Small intestine (tissue), 7 donors: ENCODE data around the gene NKX6-2. TPM values are rescaled to one million over a fixed set of nuclear protein-coding genes. Genes with fewer than 3 reads are reported as not detected.
"Not testable (repeated sequence)": the region's sequence is repeated elsewhere in the genome, so short reads cannot be mapped to it uniquely, and the experiment has no call there.

Experiments
- DNase-seq, 2 donors: peaks; one replicate each; pipeline versions ENCODE4 v3.0.0 to v3.0.0-alpha.2; 2013
- FAIRE-seq: peaks from 2 replicates; lab custom pipeline; 2012; peaks lifted over from hg19 to GRCh38; lab: Jason Lieb, UNC
- H3K27ac ChIP-seq, 3 donors: one replicate each; pipeline ENCODE4 v1.5.1; 2013; ENCODE audit warnings: low read length in 2 of 3, mild to moderate bottlenecking in 2 of 3, control low read depth in 1 of 3, inconsistent platforms in 1 of 3, low read depth in 1 of 3, moderate library complexity in 1 of 3
- H3K27me3 ChIP-seq, 3 donors: one replicate each; pipeline ENCODE4 v1.6.1; 2013; ENCODE audit warnings: low read length in 3 of 3, inconsistent platforms in 1 of 3; ENCODE audit not compliant: control insufficient read depth in 3 of 3, insufficient read depth in 3 of 3
- H3K36me3 ChIP-seq, 3 donors: one replicate each; pipeline ENCODE4 v1.6.1; 2013; ENCODE audit warnings: low read length in 3 of 3, inconsistent platforms in 1 of 3, low read depth in 1 of 3, mild to moderate bottlenecking in 1 of 3, moderate library complexity in 1 of 3; ENCODE audit not compliant: control insufficient read depth in 3 of 3, insufficient read depth in 2 of 3
- H3K4me1 ChIP-seq, 3 donors: one replicate each; pipeline ENCODE4 v1.6.1; 2013; ENCODE audit warnings: low read length in 2 of 3, inconsistent platforms in 1 of 3, low read depth in 1 of 3, mild to moderate bottlenecking in 1 of 3, moderate library complexity in 1 of 3; ENCODE audit not compliant: control insufficient read depth in 3 of 3, insufficient read depth in 2 of 3
- H3K4me3 ChIP-seq, 3 donors: one replicate each; pipeline ENCODE4 v1.5.1; 2013; ENCODE audit warnings: low read length in 3 of 3, control low read depth in 1 of 3, inconsistent platforms in 1 of 3, low read depth in 1 of 3, mild to moderate bottlenecking in 1 of 3, moderate library complexity in 1 of 3
- H3K9me3 ChIP-seq, 2 donors: one replicate each; pipeline ENCODE4 v1.6.1; 2013; ENCODE audit warnings: low read depth in 1 of 2, low read length in 1 of 2; ENCODE audit not compliant: control insufficient read depth in 2 of 2, insufficient read depth in 1 of 2
- WGBS, 3 donors: extraction: QIAGEN DNeasy Blood & Tissue Kit; methylation state at CpG; one replicate each; pipeline ENCODE4 v1.1.7; 2013; 5-methylcytosine and 5-hydroxymethylcytosine counted together
- polyA plus RNA-seq, 4 donors: library from polyadenylated mRNA; stranded (reverse) in 3 of 4; unstranded in 1 of 4; fragments of 200-250 nt in 3 of 4; fragments of 120-200 nt in 1 of 4; gene quantifications; one replicate each; pipeline versions ENCODE4 v1.2.1 to v1.2.3, GENCODE V29; 2013
- donor health status: healthy with polysubstance abuse.
- donor health status: control.
- donor health status: control.
- donor health status: Bipolar disorder and iron deficiency.
- donor health status: healthy.

Gene NKX6-2
- polyA plus RNA-seq, 4 donors = 0.03 to 0.07 TPM; not detected in 2

DNA sequence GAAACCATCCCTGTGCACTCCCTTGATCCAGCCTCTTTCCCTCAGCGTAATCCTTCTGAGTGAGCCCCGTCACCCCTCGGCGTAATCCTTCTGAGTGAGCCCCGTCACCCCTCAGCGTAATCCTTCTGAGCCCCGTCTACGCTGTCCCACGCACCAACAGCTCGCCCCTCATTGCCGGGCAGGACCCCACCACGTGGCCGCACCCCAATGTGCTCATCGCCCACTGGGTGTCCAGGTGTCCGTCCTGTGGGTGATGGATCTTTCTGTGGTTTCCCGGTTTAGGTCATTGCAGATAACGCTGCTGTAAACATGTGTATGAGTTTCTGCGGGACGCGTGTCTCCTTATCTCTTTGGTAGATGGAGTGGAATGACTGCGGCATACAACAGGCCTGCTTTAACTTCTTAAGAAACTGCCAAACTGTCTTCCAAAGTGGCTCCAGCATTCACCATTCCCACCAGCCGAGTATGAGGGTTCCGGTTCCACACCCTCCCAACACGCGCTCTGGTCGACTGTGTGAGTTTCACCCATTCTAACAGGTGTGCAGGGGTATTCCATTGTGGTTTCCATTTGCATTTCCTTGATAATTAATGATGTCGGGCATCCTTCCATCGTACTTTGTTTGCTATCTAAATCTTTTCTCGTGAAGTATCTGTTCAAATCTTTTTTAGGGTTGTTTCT, 42.1 kb upstream of the NKX6-2 start:
- Histone ChIP-seq H3K4me1 (no peaks in the 10 kb centered on the region), H3K36me3 (no peaks in the 10 kb centered on the region), H3K9me3 (peaks cover 0 to 3% of the 10 kb centered on the region in 2 donors), H3K27ac (no peak overlapping the region), H3K27me3 (peaks cover 0 to 6% (median 3%) of the 10 kb centered on the region in 3 donors), H3K4me3 (no peak overlapping the region)
- WGBS, 3 donors = 82 to 83% (median 83%) methylated on average over 29 of the region's 29 CpGs
- FAIRE-seq = no peak
- no peak for DNase-seq

DNA sequence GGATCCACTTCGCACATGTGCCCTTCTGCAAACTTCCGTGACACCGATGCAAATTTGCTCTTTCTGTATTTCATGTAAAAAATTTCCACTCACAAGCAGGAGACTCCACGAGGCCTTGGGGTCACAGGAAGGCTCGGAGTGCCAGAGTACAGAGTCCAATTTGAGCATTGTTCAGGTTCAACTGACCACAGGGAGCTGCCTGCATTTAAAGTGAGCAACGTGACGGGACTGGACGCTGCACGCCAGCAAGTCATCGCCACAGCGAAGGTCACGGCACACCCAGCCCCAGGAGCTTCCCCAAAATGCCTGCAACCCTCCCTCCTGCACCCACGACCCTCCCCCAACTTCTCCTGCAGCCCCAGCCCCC, 41.5 kb upstream of the NKX6-2 start:
- no peak for DNase-seq
- WGBS, 3 donors = 70 to 80% (median 71%) methylated on average over 13 of the region's 13 CpGs
- no peak overlapping the region for H3K4me3 ChIP-seq
- no peak overlapping the region for H3K27ac ChIP-seq
- FAIRE-seq = no peak
- H3K27me3 ChIP-seq = peaks cover 0 to 3% (median 3%) of the 10 kb centered on the region in 3 donors
- peaks cover 0 to 3% of the 10 kb centered on the region in 2 donors for H3K9me3 ChIP-seq
- no peaks in the 10 kb centered on the region for H3K4me1 ChIP-seq
- no peaks in the 10 kb centered on the region for H3K36me3 ChIP-seq

DNA sequence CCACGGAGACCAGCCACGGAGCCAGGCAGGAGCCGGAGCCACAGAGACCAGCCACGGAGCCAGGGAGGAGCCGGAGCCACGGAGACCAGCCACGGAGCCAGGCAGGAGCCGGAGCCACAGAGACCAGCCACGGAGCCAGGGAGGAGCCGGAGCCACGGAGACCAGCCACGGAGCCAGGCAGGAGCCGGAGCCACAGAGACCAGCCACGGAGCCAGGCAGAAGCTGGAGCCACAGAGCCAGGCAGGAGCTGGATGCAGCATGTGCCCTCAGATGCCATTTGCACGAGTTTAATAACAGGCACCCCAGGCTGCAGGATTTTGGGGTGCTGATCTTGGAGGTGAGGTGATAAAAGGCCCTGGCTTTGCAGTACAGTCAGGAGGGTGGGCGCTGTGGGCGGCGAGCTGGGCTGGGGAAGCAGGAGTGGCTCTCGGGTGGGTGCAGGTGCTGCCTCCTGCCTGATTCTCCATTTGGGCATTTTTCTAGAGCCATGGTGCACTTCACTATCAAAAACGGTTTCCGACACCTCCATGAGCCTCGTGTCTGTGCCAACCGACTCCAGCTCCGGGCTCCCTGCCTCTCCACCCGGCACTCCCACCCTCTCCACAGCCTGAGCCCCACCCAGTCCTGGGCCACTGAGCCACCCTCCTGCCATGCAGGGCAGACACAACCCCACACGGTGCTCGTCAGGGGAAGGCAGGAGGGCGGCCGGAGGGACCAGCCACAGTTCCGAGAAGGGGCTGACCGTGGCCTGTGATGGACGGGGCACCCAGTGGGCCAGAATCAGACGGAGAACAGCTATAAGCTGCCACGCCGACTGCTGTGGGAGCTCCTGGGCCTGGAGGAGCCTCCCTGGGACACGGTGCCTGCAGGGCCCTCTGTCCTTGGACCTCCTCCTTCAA, 40.8 kb upstream of the NKX6-2 start:
- H3K4me1 ChIP-seq = no peaks in the 10 kb centered on the region
- FAIRE-seq (no peak), DNase-seq (no peak)
- no peak overlapping the region for H3K27ac ChIP-seq
- H3K9me3 ChIP-seq = peaks cover 0 to 3% of the 10 kb centered on the region in 2 donors
- no peak overlapping the region for H3K4me3 ChIP-seq
- H3K36me3 ChIP-seq = no peaks in the 10 kb centered on the region
- peaks cover 0 to 3% (median 0%) of the 10 kb centered on the region in 3 donors for H3K27me3 ChIP-seq
- WGBS, 3 donors = 92 to 94% (median 93%) methylated on average over 32 to 36 of the region's 36 CpGs

DNA sequence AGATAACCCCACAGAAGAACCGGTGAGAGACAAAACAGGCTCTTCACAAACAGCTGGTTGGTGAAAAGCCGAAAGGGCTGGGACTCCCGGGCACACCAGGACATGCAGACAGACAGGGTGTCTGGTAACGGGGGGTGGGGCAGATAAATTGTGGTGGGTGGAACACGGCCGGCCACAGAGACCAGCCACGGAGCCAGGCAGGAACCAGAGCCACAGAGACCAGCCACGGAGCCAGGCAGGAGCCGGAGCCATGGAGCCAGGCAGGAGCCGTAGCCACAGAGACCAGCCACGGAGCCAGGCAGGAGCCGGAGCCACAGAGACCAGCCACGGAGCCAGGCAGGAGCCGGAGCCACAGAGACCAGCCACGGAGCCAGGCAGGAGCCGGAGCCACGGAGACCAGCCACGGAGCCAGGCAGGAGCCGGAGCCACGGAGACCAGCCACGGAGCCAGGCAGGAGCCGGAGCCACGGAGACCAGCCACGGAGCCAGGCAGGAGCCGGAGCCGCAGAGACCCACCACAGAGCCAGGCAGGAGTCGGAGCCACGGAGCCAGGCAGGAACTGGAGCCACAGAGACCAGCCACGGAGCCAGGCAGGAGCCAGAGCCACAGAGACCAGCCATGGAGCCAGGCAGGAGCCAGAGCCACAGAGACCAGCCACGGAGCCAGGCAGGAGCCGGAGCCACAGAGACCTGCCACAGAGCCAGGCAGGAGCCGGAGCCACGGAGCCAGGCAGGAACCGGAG, 40.0 kb upstream of the NKX6-2 start:
- WGBS, 3 donors = 89 to 96% (median 94%) methylated on average over 31 to 34 of the region's 34 CpGs
- H3K27me3 ChIP-seq, H3K4me1 ChIP-seq, H3K9me3 ChIP-seq, H3K4me3 ChIP-seq, DNase-seq, H3K36me3 ChIP-seq, H3K27ac ChIP-seq, FAIRE-seq: not testable (repeated sequence)

DNA sequence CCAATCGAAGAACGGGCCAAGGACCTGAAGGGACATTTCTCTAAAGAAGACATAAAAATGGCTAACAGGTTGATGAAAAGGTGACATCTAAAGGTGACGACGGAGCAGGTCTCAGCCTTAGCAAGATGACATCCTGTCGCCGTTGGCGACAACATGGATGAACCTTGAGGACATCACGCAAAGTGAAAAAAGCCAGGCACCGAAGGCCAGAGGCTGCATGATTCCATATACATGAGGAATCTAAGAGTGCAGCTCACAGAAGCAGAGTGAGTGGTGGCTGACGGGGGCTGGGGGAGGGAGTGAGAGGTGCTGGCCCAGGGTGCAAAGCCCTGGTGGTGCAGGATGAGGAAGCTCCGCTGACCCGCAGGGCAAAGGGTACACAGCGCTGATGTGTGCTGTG, 34.1 kb upstream of the NKX6-2 start:
- no peak for FAIRE-seq
- no peak overlapping the region for H3K27ac ChIP-seq
- no peaks in the 10 kb centered on the region for H3K9me3 ChIP-seq
- no peaks in the 10 kb centered on the region for H3K27me3 ChIP-seq
- no peak for DNase-seq
- no peaks in the 10 kb centered on the region for H3K4me1 ChIP-seq
- WGBS, 3 donors = 89 to 93% (median 90%) methylated on average over 13 of the region's 13 CpGs
- no peak overlapping the region for H3K4me3 ChIP-seq
- H3K36me3 ChIP-seq = no peaks in the 10 kb centered on the region

DNA sequence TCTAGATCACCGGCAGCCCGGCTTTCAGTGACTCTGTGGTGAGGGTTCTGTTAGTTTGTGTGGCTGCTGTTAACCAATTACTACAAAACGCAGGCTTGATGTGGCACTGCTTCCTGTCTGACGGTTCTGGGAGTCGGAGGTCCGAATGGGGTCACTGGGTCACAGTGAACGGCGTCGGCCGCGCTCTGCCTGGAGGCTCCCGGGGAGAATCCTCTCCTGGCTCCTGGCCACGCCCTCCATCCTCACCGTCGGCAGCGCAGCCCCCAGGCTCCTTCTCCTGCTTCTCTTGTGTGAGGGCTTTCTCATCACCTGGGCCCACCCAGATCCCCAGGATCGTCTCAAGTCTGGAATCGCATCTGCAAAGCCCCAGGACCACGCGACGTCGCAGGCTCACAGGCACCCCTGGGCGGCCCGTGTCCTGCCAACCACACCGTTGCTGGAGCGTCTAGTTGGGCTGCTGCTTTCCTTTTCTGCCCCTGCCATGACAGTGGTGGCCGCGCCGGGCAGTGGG, 31.8 kb upstream of the NKX6-2 start:
- WGBS, 3 donors = 82 to 88% (median 83%) methylated on average over 29 of the region's 29 CpGs
- FAIRE-seq (no peak), DNase-seq (no peak)
- no peaks in the 10 kb centered on the region for H3K36me3 ChIP-seq
- H3K9me3 ChIP-seq = no peaks in the 10 kb centered on the region
- H3K4me3 ChIP-seq = no peak overlapping the region
- H3K4me1 ChIP-seq = no peaks in the 10 kb centered on the region
- H3K27ac ChIP-seq = no peak overlapping the region
- H3K27me3 ChIP-seq = no peaks in the 10 kb centered on the region

DNA sequence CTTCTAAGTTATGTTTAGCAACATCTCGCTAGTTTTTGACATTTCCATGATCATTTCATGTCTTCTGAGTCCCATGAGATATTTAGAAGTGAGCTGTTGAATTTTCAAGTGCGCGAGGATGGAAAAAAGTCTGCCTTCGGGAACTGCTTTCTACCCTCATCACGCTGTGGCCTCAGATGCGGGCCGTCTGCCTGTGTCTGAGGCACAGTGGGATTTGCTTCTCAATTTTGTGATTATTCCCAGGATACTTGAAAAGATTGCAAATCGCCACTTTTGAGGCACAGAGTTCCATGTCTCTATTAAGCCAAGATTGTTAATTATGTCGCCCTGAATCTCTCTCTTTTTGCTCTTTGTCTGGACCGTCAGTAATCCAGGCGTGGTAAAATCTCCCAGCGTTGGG, 30.8 kb upstream of the NKX6-2 start:
- Histone ChIP-seq H3K4me3 (no peak overlapping the region), H3K27ac (no peak overlapping the region), H3K4me1 (no peaks in the 10 kb centered on the region), H3K36me3 (no peaks in the 10 kb centered on the region), H3K9me3 (no peaks in the 10 kb centered on the region), H3K27me3 (no peaks in the 10 kb centered on the region)
- 71 to 81% (median 79%) methylated on average over 12 of the region's 12 CpGs for WGBS, 3 donors
- FAIRE-seq = no peak
- DNase-seq = no peak
